Measurements from ENCODE around the gene ALDH18A1. TPM values are rescaled to one million over a fixed set of nuclear protein-coding genes. Genes with fewer than 3 reads are reported as not detected.

The ALDH18A1 gene
- polyA plus RNA-seq, 1 experiment: 125 TPM

- ChIA-PET CTCF (interaction anchor here (0.5 to 5.3 kb wide), 139 partner anchors 9 to 1386 kb away, joined by 3 to 881 read pairs (median 5); partner anchors contain the start of genes ALDH18A1, BLNK, CC2D2B and CCNJ), POLR2A (interaction anchor here (0.5 to 1.9 kb wide), 5 partner anchors 38 to 1709 kb away, joined by 3 to 7 read pairs (median 4); partner anchors contain the start of gene ALDH18A1)
- TF ChIP-seq, protein P1, sequence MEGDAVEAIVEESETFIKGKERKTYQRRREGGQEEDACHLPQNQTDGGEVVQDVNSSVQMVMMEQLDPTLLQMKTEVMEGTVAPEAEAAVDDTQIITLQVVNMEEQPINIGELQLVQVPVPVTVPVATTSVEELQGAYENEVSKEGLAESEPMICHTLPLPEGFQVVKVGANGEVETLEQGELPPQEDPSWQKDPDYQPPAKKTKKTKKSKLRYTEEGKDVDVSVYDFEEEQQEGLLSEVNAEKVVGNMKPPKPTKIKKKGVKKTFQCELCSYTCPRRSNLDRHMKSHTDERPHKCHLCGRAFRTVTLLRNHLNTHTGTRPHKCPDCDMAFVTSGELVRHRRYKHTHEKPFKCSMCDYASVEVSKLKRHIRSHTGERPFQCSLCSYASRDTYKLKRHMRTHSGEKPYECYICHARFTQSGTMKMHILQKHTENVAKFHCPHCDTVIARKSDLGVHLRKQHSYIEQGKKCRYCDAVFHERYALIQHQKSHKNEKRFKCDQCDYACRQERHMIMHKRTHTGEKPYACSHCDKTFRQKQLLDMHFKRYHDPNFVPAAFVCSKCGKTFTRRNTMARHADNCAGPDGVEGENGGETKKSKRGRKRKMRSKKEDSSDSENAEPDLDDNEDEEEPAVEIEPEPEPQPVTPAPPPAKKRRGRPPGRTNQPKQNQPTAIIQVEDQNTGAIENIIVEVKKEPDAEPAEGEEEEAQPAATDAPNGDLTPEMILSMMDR (IDR thresholded peaks at IDR 0.05; ENCODE audit: low read depth, low read length): peak; percentile 99
- DNase-seq (ENCODE audit: low read depth, low spot score): peak; percentile 99
- H3K9me3 ChIP-seq (ENCODE audit: control insufficient read depth, insufficient read depth, low read length): no peaks in the 10 kb centered on the region; the same call in 1 of the 2 replicates
- peak within 1 kb of the TSS; percentile 72 for H3K27ac ChIP-seq (ENCODE audit: low read depth, low read length)
- no peaks in the 10 kb centered on the region for H3K27me3 ChIP-seq (ENCODE audit: control insufficient read depth, insufficient read depth, low read length)
- H3K4me3 ChIP-seq (ENCODE audit: low read depth, low read length): peak within 1 kb of the TSS; percentile 97
Measured at GRCh38 chr10:95693668-95694534, 37.4 kb upstream of the ALDH18A1 start, which contains the start of gene TCTN3. Gene TCTN3 (minus strand): TSS chr10:95693927. CDS start chr10:95693899, 28 bp downstream.

GRCh38 chr10:95693071-95693667, 36.7 kb upstream of the ALDH18A1 start:
- H3K9me3 ChIP-seq (ENCODE audit: control insufficient read depth, insufficient read depth, low read length): no peaks in the 10 kb centered on the region; the same call in 1 of the 2 replicates
- H3K4me3 ChIP-seq (ENCODE audit: low read depth, low read length): peak overlapping the region; percentile 97
- TF ChIP-seq, protein P1 (IDR thresholded peaks at IDR 0.05; ENCODE audit: low read depth, low read length): no peak
- POLR2A ChIA-PET: interaction anchor here (1.0 to 1.9 kb wide), 4 partner anchors 37 to 172 kb away, joined by 3 to 7 read pairs (median 4); partner anchors contain the start of gene ALDH18A1
- peak overlapping the region; percentile 72 for H3K27ac ChIP-seq (ENCODE audit: low read depth, low read length)
- CTCF ChIA-PET: interaction anchor here (0.5 to 5.3 kb wide), 130 partner anchors 9 to 821 kb away, joined by 3 to 881 read pairs (median 6); partner anchors contain the start of genes ALDH18A1, BLNK, CC2D2B and CCNJ
- H3K27me3 ChIP-seq (ENCODE audit: control insufficient read depth, insufficient read depth, low read length): no peaks in the 10 kb centered on the region
- no peak for DNase-seq (ENCODE audit: low read depth, low spot score)

- no peaks in the 10 kb centered on the region; the same call in 1 of the 2 replicates for H3K9me3 ChIP-seq (ENCODE audit: control insufficient read depth, insufficient read depth, low read length)
- no peak overlapping the region for H3K27ac ChIP-seq (ENCODE audit: low read depth, low read length)
- ChIA-PET POLR2A (no interaction called here), CTCF (interaction anchor here (4.9 to 5.3 kb wide), 2 partner anchors 147 to 175 kb away, joined by 238 to 881 read pairs; no protein-coding TSS in a partner anchor)
- no peaks in the 10 kb centered on the region for H3K27me3 ChIP-seq (ENCODE audit: control insufficient read depth, insufficient read depth, low read length)
- DNase-seq (ENCODE audit: low read depth, low spot score): no peak
- no peak overlapping the region for H3K4me3 ChIP-seq (ENCODE audit: low read depth, low read length)
- TF ChIP-seq, protein P1 (IDR thresholded peaks at IDR 0.05; ENCODE audit: low read depth, low read length): no peak
Measured at GRCh38 chr10:95691281-95691680, 34.8 kb upstream of the ALDH18A1 start.

DNA sequence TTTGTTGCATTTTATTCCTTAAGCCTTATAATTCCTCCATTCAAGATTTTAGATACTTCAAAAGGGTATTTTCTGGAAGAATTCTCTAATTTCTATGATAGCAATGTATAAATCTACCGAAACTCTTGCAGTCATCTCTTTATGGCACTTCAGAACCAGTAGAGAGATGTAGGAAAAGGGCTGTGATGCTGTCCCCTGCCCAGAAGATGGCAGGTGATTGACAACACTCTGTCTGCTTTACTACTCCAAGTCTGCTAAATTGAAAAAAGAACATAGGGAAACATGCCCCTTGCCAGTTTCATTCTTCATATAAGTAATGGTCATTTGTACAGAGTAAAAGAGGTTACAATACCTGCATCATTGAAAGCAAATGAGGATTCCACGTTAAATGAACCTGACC, 32.1 kb upstream of the ALDH18A1 start:
- Histone ChIP-seq H3K9me3 (ENCODE audit: control insufficient read depth, insufficient read depth, low read length) (no peaks in the 10 kb centered on the region; the same call in 1 of the 2 replicates), H3K27me3 (ENCODE audit: control insufficient read depth, insufficient read depth, low read length) (no peaks in the 10 kb centered on the region), H3K27ac (ENCODE audit: low read depth, low read length) (no peak overlapping the region), H3K4me3 (ENCODE audit: low read depth, low read length) (no peak overlapping the region)
- TF ChIP-seq, protein P1 (IDR thresholded peaks at IDR 0.05; ENCODE audit: low read depth, low read length): no peak
- ChIA-PET CTCF (interaction anchor here (0.6 to 3.3 kb wide), 4 partner anchors 17 to 258 kb away, joined by 3 to 23 read pairs (median 8); no protein-coding TSS in a partner anchor), POLR2A (interaction anchor here (0.6 kb wide), 1 partner anchor 34 kb away, joined by 5 read pairs; no protein-coding TSS in a partner anchor)
- no peak for DNase-seq (ENCODE audit: low read depth, low spot score)

Measured in AG04450 (cell line).